Spleen (tissue), 11 donors: ENCODE measurements around the gene ELOVL1. TPM values are rescaled to one million over a fixed set of nuclear protein-coding genes. Genes with fewer than 3 reads are reported as not detected.

Experiments
- DNase-seq: peaks from one replicate; pipeline ENCODE4 v3.0.0-alpha.2; 2020
- H3K27ac ChIP-seq, 8 donors: fragments of 200-600 bp; sonication (generic) in 7 of 8; 1 replicate in 4 of 8; 2 replicates in 4 of 8; pipeline versions ENCODE4 v1.5.0 to v1.8.0; 2016 to 2021; ENCODE audit warnings: inconsistent platforms in 4 of 8, mild to moderate bottlenecking in 4 of 8, moderate library complexity in 1 of 8
- H3K27me3 ChIP-seq, 7 donors: fragments of 200-600 bp; sonication (generic) in 6 of 7; replicated peaks in 1 of 7; 1 replicate in 4 of 7; 2 replicates in 3 of 7; pipeline versions ENCODE4 v1.5.0 to v1.8.0; 2016 to 2021; ENCODE audit warnings: inconsistent platforms in 3 of 7, mild to moderate bottlenecking in 1 of 7
- H3K36me3 ChIP-seq, 6 donors: fragments of 200-600 bp; sonication (generic) in 5 of 6; 1 replicate in 4 of 6; 2 replicates in 2 of 6; pipeline versions ENCODE4 v1.5.0 to v1.8.0; 2016 to 2021; ENCODE audit warnings: inconsistent platforms in 2 of 6
- H3K4me1 ChIP-seq, 6 donors: fragments of 200-600 bp; sonication (generic) in 5 of 6; 1 replicate in 3 of 6; 2 replicates in 3 of 6; pipeline versions ENCODE4 v1.5.0 to v1.8.0; 2016 to 2021; ENCODE audit warnings: inconsistent platforms in 3 of 6
- H3K4me3 ChIP-seq, 8 donors: fragments of 200-600 bp; sonication (generic) in 7 of 8; 1 replicate in 4 of 8; 2 replicates in 4 of 8; pipeline versions ENCODE4 v1.5.0 to v1.8.0; 2016 to 2021; ENCODE audit warnings: inconsistent platforms in 4 of 8, mild to moderate bottlenecking in 4 of 8, moderate library complexity in 2 of 8
- H3K9me3 ChIP-seq, 8 donors: fragments of 200-600 bp; sonication (generic) in 7 of 8; 1 replicate in 4 of 8; 2 replicates in 4 of 8; pipeline versions ENCODE4 v1.5.0 to v1.8.0; 2016 to 2021; ENCODE audit warnings: inconsistent platforms in 4 of 8
- CTCF ChIP-seq, 11 experiments: fragments of 200-600 bp in 7 of 11; fragments of 450-650 bp in 4 of 11; sonication (generic) in 4 of 11; IDR thresholded peaks in 8 of 11; conservative IDR thresholded peaks in 3 of 11; 1 replicate in 7 of 11; 2 replicates in 4 of 11; pipeline versions ENCODE4 v1.4.0 to v1.8.0; 2016 to 2021; ENCODE audit warnings: antibody characterized with exemption in 11 of 11, inconsistent platforms in 4 of 11, mild to moderate bottlenecking in 1 of 11
- POLR2A ChIP-seq, 3 donors: fragments of 450-650 bp; IDR thresholded peaks; one replicate each; pipeline ENCODE4 v1.5.1; 2017; ENCODE audit warnings: antibody characterized with exemption in 3 of 3, mild to moderate bottlenecking in 1 of 3
- POLR2AphosphoS5 ChIP-seq, 3 donors: sonication (generic); formaldehyde crosslinking; IDR thresholded peaks; one replicate each; pipeline ENCODE4 v1.5.1; 2017; ENCODE audit warnings: antibody characterized with exemption in 3 of 3
- WGBS, 5 donors: extraction: QIAGEN DNeasy Blood & Tissue Kit in 3 of 5; methylation state at CpG; one replicate each; pipeline versions ENCODE4 v1.1.5 to v1.1.7; 2013 to 2018; 5-methylcytosine and 5-hydroxymethylcytosine counted together
- intact Hi-C: fragments of 100-400 bp; cut with DNase I; formaldehyde crosslinking; loops from one replicate; pipeline ENCODE4 v1.15.0; 2023; ENCODE audit warnings: low total_unique reads
- polyA plus RNA-seq, 3 donors: library from polyadenylated mRNA; stranded (reverse); fragments of 200-250 nt; gene quantifications; one replicate each; pipeline ENCODE4 v1.2.1, GENCODE V29; 2013
- total RNA-seq, 7 donors: library from RNA; depleted of rRNA in 3 of 7; stranded (reverse); fragments of >200 nt in 3 of 7; fragmentation: NEBNext Ultra II Directional in 4 of 7; extraction: Animal tissue kit (Norgen Biotek cat#: 25700) in 4 of 7; gene quantifications; one replicate each; pipeline versions ENCODE4 v1.1.0 to v1.2.1, GENCODE V29; 2016 to 2021
- donor health status: healthy with polysubstance abuse.
- donor health status: DM: no; HTN: no; CAD: no; lungs with moderate emphysema.
- donor health status: DM: no; HTN: no; CAD: no.
- donor health status: Bipolar disorder and iron deficiency.
- donor health status: healthy.
- donor health status: DM: no; HTN: no; CAD: no.
- donor health status: DM: yes; HTN: yes; CAD: no.

ELOVL1 gene
- total and polyA plus RNA-seq, 10 donors, result 38.7 to 78.7 (median 53.3) TPM

- intact Hi-C loops, result no loop called here
- Histone ChIP-seq H3K4me1 (peaks cover 0 to 7% (median 0%) of the 10 kb centered on the region in 6 donors), H3K36me3 (peaks cover 0 to 4% (median 0%) of the 10 kb centered on the region in 6 donors), H3K9me3 (no peaks in the 10 kb centered on the region), H3K27ac (no peak overlapping the region), H3K4me3 (no peak overlapping the region), H3K27me3 (no peaks in the 10 kb centered on the region)
- TF ChIP-seq POLR2A (IDR thresholded peaks at IDR 0.05) (no peak), CTCF (IDR thresholded peaks at IDR 0.05 in 8 of 11, conservative IDR thresholded peaks at IDR 0.05 in 3 of 11) (no peak), POLR2AphosphoS5 (IDR thresholded peaks at IDR 0.05) (no peak)
- WGBS, 5 donors, result 85 to 90% (median 88%) methylated on average over 10 of the region's 10 CpGs
- DNase-seq, result no peak
Observed at GRCh38 chr1:43351421-43352350, 16.1 kb downstream of the ELOVL1 start.

- no peaks in the 10 kb centered on the region for H3K9me3 ChIP-seq
- H3K4me3 ChIP-seq, result no peak overlapping the region
- intact Hi-C loops, result no loop called here
- no peak for DNase-seq
- 80 to 95% (median 92%) methylated on average over 1 of the region's 1 CpG for WGBS, 5 donors
- no peaks in the 10 kb centered on the region for H3K27me3 ChIP-seq
- H3K4me1 ChIP-seq, result peaks cover 0 to 7% (median 0%) of the 10 kb centered on the region in 6 donors
- peaks cover 0 to 4% (median 0%) of the 10 kb centered on the region in 6 donors for H3K36me3 ChIP-seq
- H3K27ac ChIP-seq, result no peak overlapping the region
- no peak for TF ChIP-seq CTCF (IDR thresholded peaks at IDR 0.05 in 8 of 11, conservative IDR thresholded peaks at IDR 0.05 in 3 of 11)
- no peak for TF ChIP-seq POLR2AphosphoS5 (IDR thresholded peaks at IDR 0.05)
- no peak for TF ChIP-seq POLR2A (IDR thresholded peaks at IDR 0.05)
Observed at GRCh38 chr1:43350976-43351375, 16.8 kb downstream of the ELOVL1 start.

GRCh38 chr1:43349594-43350306 is 18.1 kb downstream of the ELOVL1 start:
- H3K27me3 ChIP-seq, result no peaks in the 10 kb centered on the region
- TF ChIP-seq POLR2A (IDR thresholded peaks at IDR 0.05) (no peak), POLR2AphosphoS5 (IDR thresholded peaks at IDR 0.05) (no peak), CTCF (IDR thresholded peaks at IDR 0.05 in 8 of 11, conservative IDR thresholded peaks at IDR 0.05 in 3 of 11) (no peak)
- H3K4me1 ChIP-seq, result peaks cover 0 to 7% (median 0%) of the 10 kb centered on the region in 6 donors
- peak overlapping the region; percentile 42 to 89 (median 84) for H3K27ac ChIP-seq
- H3K36me3 ChIP-seq, result peaks cover 0 to 3% (median 0%) of the 10 kb centered on the region in 6 donors
- no peak for DNase-seq
- 68 to 85% (median 75%) methylated on average over 11 of the region's 11 CpGs for WGBS, 5 donors
- no peaks in the 10 kb centered on the region for H3K9me3 ChIP-seq
- intact Hi-C loops, result no loop called here
- H3K4me3 ChIP-seq, result peak overlapping the region in 5 of 8 donors; percentile 39 to 69 (median 45)
